HG02870 (cell line): ENCODE data around the gene COL23A1.
"Not testable (repeated sequence)": the region's sequence is repeated elsewhere in the genome, so short reads cannot be mapped to it uniquely, and the experiment has no call there.

Source experiments
- ATAC-seq: cut with Tn5 transposase; IDR thresholded peaks from one replicate; pipeline ENCODE4 v1.9.1; 2021; ENCODE audit warnings: mild to moderate bottlenecking, moderate library complexity; ENCODE audit not compliant: unreplicated experiment

The COL23A1 gene

DNA sequence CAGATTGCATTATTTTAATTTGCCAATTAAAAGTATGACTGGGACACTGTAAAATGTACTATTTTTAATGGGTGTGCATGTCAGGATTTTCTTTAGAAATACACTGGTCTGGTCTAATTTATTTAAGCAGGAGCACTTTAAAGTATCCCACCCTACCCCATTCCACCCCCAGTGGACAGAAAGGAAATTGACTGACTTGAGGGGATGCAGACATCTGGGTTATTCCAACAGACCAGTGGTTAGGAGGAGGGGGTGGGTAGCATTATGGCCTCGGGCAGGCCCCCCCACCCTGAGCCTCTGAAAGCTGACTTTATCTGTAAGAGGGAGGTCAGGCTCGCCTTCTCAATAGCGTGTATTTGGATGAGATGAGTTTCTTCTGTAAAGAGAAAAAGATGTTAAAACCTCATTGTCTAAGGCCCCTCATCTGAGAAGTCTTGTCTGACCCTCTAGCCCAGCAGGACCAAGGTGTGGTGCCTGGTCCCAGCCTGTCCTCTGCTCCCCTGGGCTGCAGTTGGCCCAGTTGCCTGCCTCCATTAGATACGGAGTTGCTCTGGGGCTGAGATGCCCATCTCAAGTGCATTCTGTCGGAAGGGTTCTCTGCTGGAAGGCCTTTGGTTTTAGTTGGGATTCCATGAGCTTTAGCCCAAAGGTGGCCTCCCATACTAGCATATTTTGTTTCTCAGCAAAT, 381.5 kb downstream of the COL23A1 start:
- no peak for ATAC-seq

DNA sequence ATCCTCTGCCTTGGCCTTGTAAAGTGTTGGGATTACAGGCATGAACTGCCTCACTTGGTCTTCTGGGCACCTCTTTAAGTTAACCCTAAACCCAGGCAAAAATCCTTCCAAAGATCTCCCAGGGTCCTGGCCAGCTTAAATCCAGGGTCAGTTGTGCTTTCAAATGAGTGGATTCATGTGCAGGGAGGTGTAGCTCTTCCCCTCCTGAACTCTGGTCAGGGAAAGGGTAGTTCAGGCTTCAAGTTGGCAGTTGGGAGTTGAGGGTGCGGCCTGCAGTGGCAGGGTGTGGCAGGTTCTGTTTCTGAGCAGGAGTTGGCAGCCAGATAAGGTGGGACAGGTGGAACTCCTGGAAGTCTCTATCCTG, 382.3 kb downstream of the COL23A1 start:
- ATAC-seq: no peak

DNA sequence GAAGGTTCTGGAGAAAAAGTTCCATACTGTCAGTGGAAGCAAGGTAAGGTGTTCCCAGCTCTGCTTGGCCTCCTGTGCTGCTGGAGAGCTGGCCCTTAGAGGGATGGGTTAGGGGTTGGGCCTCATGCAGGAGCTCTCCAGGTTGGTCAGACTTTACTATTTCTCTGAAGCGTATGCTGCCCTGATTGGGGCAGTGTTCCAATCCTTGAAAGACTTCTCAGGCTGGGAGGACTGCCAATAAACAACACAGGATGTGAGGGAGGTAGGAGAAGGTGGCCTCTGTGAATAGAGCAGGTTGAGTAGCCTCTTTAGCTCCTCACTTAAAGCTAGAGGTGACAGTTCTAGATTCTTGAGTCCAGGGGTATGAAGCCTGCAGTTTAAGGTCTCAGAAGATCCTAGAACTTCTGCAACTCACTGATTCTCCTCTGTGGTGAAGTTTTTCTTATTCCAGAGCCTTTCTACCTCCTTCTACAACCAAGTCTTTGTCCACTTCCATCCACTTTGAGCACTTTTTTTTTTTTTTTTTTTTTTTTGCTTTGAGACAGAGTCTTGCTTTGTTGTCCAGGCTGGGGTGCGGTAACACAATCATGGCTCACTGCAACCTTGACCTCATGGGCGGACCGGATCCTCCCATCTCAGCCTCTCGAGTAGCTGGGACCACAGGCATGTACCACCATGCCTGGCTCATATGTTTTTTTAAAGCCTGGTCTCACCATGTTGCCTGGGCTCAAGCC, 382.8 kb downstream of the COL23A1 start:
- ATAC-seq: no peak

DNA sequence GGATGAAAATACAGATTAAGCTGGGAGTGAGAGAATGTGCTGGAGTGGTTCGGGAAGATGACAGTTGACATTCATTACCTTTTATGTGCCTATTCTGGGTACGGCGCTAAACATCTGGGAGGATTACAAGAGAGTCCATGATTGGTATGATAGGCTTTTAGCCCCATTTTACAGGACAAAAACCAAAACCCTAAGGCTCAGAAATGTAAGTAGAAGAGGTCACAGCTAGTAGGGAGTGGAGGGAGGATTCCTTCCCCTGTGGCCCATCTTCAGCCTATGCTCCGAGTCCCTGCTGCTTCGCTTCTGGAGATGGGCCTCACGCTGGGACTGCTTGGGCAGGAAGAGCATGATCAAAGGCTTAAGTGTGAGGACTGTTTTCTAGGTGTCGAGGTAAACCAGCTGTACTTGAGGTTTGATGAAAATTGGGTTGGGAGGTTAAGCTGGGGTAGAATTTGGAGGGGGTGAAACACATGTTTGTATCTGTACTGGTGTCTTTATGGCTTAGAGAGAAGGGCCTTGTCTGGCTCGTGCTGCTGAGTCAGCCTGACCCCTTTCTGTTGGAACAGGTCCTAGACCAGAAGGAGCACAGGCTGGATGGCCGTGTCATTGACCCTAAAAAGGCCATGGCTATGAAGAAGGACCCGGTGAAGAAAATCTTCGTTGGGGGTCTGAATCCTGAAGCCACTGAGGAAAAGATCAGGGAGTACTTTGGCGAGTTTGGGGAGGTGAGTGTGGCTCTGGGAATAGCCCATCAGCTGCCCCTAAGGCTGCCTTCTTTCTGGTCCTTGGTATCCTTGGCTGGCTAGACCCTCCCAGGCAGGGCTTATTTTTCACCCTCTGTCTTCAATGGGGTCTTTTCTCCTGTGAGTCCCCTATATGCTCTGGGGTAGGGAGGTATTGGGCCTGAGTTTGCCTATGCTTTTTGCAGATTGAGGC, 383.8 kb downstream of the COL23A1 start:
- no peak for ATAC-seq

DNA sequence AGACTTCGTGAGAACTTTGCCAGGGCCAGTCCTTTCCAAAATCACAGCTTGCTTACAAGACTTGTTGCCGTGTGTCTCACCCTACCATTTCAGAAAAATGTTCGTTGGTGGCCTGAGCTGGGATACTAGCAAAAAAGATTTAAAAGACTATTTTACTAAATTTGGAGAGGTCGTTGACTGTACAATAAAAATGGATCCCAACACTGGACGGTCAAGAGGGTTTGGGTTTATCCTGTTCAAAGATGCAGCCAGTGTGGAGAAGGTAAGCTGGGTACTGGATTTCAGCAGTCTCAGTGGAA, 384.5 kb downstream of the COL23A1 start:
- ATAC-seq: no peak

DNA sequence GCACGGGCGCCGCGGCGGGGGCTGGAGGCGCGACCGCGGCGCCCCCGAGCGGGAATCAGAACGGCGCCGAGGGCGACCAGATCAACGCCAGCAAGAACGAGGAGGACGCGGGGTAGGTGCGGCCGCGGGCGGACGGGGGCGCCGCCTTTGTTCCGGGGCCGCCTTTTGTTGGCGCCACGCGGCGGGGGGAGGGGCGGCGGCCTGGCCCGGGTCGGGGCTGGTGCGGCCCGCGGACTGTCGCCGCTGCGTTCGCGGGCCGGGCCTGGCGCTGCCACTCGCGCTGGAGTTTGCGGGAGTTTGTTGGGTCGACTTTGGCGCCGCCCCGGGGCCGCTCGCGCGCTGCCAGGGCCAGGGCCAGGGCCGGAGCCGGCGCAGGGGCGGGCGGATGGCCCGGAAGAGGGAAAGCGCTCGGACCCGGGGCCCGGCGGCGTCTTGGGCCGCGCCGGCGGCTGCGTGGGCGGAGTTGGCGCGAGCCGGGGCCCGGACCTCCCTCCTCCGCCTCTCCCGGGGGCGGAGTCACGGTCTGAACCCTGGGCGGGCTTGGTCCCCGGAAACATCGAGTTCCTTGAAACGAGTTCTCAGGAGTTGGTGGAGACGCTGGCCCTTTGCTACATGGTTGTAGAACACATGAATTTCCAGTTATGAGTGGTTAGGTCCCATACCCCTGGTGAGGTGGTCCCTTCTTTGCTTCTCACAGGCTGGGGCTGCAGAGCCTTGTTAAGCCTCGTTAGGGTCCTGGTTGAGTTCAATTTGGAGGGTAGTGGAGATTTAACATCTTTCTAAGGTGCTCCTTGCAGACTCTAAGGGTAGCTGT, 385.1 kb downstream of the COL23A1 start:
- ATAC-seq: peak; percentile 46

- peak; percentile 80 for ATAC-seq
Observed at GRCh38 chr5:178204182-178204934, 385.8 kb downstream of the COL23A1 start, which contains the start of gene HNRNPAB. HNRNPAB (plus strand) TSS chr5:178204533; CDS start chr5:178204838, 305 bp downstream.

GRCh38 chr5:178203670-178204181, 386.5 kb downstream of the COL23A1 start:
- ATAC-seq: no peak

DNA sequence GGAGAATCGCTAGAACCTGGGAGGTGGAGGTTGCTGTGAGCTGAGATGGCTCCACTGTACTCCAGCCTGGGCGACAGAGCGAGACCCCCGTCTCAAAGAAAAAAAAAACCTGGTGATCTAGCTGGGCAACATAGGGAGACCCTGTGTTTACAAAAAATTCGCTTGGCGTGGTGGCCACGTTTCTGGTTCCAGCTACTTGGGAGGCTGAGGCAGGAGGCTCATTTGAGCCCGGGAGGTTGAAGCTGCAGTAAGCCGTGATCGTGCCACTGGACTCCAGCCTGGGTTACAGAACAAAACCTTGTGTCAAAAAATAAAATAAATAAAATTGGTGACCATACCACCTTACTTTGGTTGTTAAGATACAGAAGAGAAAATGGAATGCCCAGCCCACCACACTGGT, 387.7 kb downstream of the COL23A1 start:
- no peak for ATAC-seq

- ATAC-seq: no peak
Observed at GRCh38 chr5:178201927-178202235, 388.3 kb downstream of the COL23A1 start.

DNA sequence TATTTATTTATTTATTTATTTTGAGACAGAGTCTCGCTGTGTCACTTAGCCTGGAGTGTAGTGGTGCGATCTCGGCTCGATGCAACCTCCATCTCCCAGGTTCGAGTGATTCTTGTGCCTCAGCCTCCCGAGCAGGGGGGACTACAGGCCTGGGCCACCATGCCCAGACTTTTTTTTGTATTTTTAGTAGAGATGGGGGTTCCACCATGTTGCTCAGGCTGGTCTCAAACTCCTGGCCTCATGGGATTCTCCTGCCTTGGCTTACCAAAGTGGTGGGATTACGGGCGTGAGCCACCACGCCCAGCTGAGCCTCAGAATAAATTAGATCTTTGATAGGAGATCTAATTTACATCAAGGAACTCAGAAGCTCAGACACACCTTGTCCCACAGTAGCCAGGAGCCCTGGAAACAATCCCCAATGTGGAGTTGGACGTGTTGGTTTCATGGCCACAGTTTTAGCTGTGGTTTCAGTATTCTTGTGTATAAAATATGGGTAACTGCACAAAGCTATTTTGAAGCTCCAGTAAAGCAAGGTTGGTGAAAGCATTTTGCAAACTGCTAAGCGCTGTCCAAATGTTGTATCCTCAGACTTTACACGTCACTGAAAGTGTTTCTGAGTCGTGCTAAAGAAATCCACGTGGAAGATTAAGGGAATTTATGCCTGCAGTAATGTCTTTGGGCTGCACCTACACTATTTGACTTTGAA, 388.8 kb downstream of the COL23A1 start:
- ATAC-seq: no peak

- no peak for ATAC-seq
Observed at GRCh38 chr5:178199581-178200434, 390.4 kb downstream of the COL23A1 start.

GRCh38 chr5:178198706-178199105, 391.5 kb downstream of the COL23A1 start:
- ATAC-seq: no peak

DNA sequence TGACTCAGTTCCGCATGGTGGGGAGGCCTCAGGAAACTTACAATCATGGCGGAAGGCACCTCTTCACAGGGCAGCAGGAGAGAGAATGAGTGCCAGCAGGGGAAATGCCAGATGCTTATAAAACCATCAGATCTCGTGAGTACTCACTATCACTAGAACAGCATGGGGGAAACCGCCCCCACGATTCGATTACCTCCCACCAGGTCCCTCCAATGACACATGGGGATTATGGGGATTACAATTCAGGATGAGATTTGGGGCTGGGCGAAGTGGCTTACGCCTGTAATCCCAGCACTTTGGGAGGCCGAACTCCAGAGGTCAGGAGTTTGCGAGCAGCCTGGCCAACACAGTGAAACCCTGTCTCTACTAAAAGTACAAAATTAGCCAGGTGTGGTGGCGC, 392.0 kb downstream of the COL23A1 start:
- not testable (repeated sequence) for ATAC-seq

DNA sequence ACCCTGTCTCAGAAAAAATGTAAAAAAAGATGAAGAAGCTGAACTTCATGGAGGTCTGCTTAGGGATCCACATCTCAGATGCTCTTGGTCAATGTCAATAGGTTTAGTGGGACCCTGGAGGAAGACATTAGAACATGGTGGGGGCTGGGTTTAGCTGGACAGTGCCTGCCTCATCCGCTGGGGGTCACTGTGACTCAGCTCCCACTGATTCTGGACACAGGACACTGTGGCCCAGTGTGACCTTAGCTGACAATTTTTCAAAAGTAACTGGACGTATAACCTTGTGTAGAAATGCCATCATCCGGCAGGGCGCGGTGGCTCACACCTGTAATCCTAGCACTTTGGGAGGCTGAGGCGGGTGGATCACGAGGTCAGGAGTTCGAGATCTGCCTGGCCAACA, 393.2 kb downstream of the COL23A1 start:
- no peak for ATAC-seq

DNA sequence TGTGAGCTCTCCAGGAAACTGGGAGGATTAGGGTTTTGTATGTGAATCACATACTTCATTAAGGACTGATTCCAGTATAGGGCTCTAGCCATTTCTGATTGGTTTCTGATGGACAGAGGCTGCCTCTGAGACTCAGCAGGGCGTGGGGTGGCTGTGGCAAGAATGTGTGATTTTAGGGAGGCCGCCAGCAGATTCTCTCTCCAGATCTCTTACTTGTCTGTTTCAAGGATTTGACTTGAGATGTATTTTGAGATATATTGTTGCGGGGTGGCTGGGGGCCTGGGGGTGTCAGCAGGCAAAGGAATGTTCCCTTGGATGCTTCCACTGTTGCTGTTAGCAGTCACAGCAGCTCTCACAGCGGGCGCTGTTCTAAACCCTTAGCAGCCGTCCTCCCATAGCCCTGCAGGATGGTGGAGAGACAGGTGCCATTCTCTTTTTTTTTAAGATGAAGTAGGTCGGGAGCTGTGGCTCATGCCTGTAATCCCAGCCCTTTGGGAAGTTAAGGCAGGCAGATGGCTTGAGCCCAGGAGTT, 393.8 kb downstream of the COL23A1 start:
- ATAC-seq: no peak

DNA sequence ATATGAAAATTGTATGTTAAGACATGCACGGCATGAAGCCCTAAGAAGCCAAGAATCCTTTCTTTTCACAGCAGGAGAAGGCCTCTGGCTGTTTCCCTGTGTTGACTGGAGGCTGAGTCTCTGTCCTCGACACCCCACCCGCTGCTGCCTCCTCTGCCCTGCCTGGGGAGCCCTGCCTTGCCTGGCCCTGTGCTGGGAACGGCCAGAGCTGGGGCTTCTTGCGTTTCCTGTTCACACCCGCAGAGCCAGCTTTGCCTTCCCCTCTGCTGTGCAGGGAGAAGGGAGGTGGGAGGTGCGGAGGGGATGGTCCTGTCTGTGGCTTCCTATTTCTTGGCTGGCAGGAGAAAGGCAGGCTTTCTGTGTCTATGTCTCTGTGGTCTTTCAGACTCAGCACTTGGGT, 396.2 kb downstream of the COL23A1 start:
- no peak for ATAC-seq

- ATAC-seq: no peak
Observed at GRCh38 chr5:178193251-178193809, 396.9 kb downstream of the COL23A1 start.
